ENCODE measurements around the gene ATIC.

ATIC gene

DNA sequence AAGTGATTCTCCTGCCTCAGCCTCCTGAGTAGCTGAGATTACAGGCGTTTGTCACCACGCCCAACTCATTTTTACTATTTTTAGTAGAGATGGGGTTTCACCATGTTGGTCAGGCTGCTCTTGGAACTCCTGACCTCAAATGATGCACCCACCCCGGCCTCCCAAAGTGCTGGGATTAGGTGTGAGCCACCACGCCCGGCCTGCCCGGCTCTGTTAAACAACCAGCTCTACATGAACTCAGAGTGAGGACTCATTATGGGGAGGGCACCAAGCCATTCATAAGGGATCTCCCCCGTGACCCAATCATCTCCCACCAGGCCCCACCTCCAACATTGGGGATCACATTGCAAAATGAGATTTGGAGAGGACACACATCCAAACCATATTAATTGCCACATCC lies 8.8 kb downstream of the ATIC start:
- DNase-seq (ENCODE audit: low read depth, low spot score), result no peak
- TF ChIP-seq FOXP2 (optimal IDR thresholded peaks at IDR 0.05; ENCODE audit: control extremely low read depth, extremely low read length, insufficient read depth) (no peak), EZH2 (IDR thresholded peaks at IDR 0.05) (no peak), POLR2AphosphoS5 (IDR thresholded peaks at IDR 0.05; ENCODE audit: borderline replicate concordance, low read depth, low read length) (no peak)
- H3K9me3 ChIP-seq (ENCODE audit: low read depth, low read length), result 0 out of 2 replicates have a peak, but pooled peaks cover 2% of the 10 kb centered on the region
- H3K36me3 ChIP-seq (ENCODE audit: insufficient read depth, low read length), result peaks cover 94% of the 10 kb centered on the region
- no peak overlapping the region for H3K4me3 ChIP-seq
- H3K27ac ChIP-seq, result no peak overlapping the region
- no peak overlapping the region for H3K9ac ChIP-seq (ENCODE audit: insufficient read length)

DNA sequence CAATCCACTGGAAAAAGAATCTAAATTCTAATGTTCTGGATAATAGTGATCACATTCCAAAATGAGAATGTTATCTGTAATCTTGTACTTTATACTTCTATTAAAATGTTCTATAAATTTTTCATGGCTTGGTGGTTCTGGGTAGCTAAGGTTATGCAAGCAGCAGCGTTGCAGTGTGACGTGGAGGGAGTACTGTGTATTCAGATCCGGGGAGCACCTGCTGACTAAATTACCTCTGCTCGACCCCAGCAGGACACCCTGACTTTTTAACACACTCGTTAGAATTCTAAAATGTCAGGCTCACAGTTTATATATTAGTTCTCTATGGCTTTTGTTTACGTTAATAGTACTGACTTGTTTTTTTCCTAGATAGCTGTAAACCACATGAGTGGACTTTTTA lies 13.0 kb downstream of the ATIC start:
- no peak for DNase-seq (ENCODE audit: low read depth, low spot score)
- no peak overlapping the region for H3K27ac ChIP-seq
- TF ChIP-seq POLR2AphosphoS5 (IDR thresholded peaks at IDR 0.05; ENCODE audit: borderline replicate concordance, low read depth, low read length), result no peak
- H3K36me3 ChIP-seq (ENCODE audit: insufficient read depth, low read length), result peaks cover 91% of the 10 kb centered on the region
- no peak overlapping the region for H3K4me3 ChIP-seq
- H3K9me3 ChIP-seq (ENCODE audit: low read depth, low read length), result no peaks in the 10 kb centered on the region
- no peak overlapping the region for H3K9ac ChIP-seq (ENCODE audit: insufficient read length)

- no peak overlapping the region for H3K4me3 ChIP-seq
- DNase-seq (ENCODE audit: low read depth, low spot score), result no peak
- no peak overlapping the region for H3K27ac ChIP-seq
- no peak for TF ChIP-seq POLR2AphosphoS5 (IDR thresholded peaks at IDR 0.05; ENCODE audit: borderline replicate concordance, low read depth, low read length)
- no peak for TF ChIP-seq FOXP2 (optimal IDR thresholded peaks at IDR 0.05; ENCODE audit: control extremely low read depth, extremely low read length, insufficient read depth)
- TF ChIP-seq EZH2 (IDR thresholded peaks at IDR 0.05), result no peak
- H3K9me3 ChIP-seq (ENCODE audit: low read depth, low read length), result no peaks in the 10 kb centered on the region
- peaks cover 88% of the 10 kb centered on the region for H3K36me3 ChIP-seq (ENCODE audit: insufficient read depth, low read length)
- no peak overlapping the region for H3K9ac ChIP-seq (ENCODE audit: insufficient read length)
Measured at GRCh38 chr2:215328066-215328465, 16.2 kb downstream of the ATIC start.

GRCh38 chr2:215332872-215333595 lies 21.2 kb downstream of the ATIC start:
- Histone ChIP-seq H3K27ac (no peak overlapping the region), H3K9ac (ENCODE audit: insufficient read length) (no peak overlapping the region), H3K9me3 (ENCODE audit: low read depth, low read length) (no peaks in the 10 kb centered on the region), H3K36me3 (ENCODE audit: insufficient read depth, low read length) (peaks cover 87% of the 10 kb centered on the region), H3K4me3 (no peak overlapping the region)
- no peak for DNase-seq (ENCODE audit: low read depth, low spot score)
- TF ChIP-seq EZH2 (IDR thresholded peaks at IDR 0.05) (no peak), FOXP2 (optimal IDR thresholded peaks at IDR 0.05; ENCODE audit: control extremely low read depth, extremely low read length, insufficient read depth) (no peak), POLR2AphosphoS5 (IDR thresholded peaks at IDR 0.05; ENCODE audit: borderline replicate concordance, low read depth, low read length) (no peak)

DNA sequence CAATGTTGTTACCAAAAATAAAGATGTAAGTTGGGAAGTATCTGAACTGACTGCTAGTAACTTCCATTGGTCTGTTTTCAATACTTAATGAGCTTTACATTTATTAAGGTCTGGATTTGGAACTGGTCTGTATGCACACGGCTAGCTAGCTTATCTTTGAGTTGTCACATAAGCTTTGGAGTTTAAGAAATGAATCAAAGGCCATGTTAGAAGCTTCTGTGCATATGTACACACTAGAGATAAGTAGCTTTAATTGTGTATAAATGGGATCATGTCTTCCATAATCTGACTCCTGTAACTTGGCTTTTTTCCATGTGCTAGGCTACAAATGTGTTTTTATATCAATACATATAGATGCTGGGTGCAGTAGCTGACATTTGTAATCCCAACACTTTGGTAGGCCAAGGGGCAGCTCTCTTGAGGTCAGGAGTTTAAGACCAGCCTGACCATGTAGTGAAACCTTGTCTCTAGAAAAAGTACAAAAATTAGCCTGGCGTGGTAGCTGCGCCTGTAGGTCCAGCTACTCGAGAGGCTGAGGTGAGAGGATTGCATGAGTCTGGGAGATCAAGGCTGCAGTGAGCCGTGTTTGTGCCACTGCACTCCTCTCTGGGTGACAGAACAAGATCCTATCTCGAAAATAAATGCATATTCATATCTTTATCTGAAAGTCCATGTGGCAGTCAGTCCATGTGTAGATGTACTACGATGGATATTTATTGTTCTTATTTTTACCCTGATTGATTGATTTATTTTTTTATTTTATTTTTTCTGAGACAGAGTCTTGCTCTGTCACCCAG lies 27.2 kb downstream of the ATIC start:
- H3K4me3 ChIP-seq, result no peak overlapping the region
- no peak overlapping the region for H3K9ac ChIP-seq (ENCODE audit: insufficient read length)
- no peaks in the 10 kb centered on the region for H3K9me3 ChIP-seq (ENCODE audit: low read depth, low read length)
- peaks cover 94% of the 10 kb centered on the region for H3K36me3 ChIP-seq (ENCODE audit: insufficient read depth, low read length)
- TF ChIP-seq EZH2 (IDR thresholded peaks at IDR 0.05) (no peak), POLR2AphosphoS5 (IDR thresholded peaks at IDR 0.05; ENCODE audit: borderline replicate concordance, low read depth, low read length) (no peak), FOXP2 (optimal IDR thresholded peaks at IDR 0.05; ENCODE audit: control extremely low read depth, extremely low read length, insufficient read depth) (no peak)
- no peak overlapping the region for H3K27ac ChIP-seq
- no peak for DNase-seq (ENCODE audit: low read depth, low spot score)

DNA sequence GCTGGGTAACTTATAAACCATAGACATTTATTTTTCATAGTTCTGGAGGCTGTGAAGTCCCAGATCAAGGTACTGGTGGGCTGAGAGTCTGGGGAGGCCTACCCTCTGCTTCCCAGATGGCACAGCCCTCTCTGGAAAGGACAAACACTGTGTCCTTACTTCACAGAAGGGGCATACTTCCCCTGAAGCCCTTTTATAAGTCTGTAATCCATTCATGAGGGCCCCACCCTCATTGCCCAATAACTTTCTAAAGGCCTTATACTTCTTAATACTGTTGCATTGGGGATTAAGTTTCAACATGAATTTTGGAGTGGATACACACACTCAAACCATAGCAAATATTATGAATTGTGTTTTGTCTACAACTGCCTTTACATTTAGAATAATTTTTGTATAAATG lies 36.0 kb downstream of the ATIC start:
- Histone ChIP-seq H3K27ac (no peak overlapping the region), H3K9me3 (ENCODE audit: low read depth, low read length) (no peaks in the 10 kb centered on the region), H3K9ac (ENCODE audit: insufficient read length) (no peak overlapping the region), H3K36me3 (ENCODE audit: insufficient read depth, low read length) (peaks cover 87% of the 10 kb centered on the region), H3K4me3 (no peak overlapping the region)
- DNase-seq (ENCODE audit: low read depth, low spot score), result no peak
- TF ChIP-seq POLR2AphosphoS5 (IDR thresholded peaks at IDR 0.05; ENCODE audit: borderline replicate concordance, low read depth, low read length) (no peak), EZH2 (IDR thresholded peaks at IDR 0.05) (no peak), FOXP2 (optimal IDR thresholded peaks at IDR 0.05; ENCODE audit: control extremely low read depth, extremely low read length, insufficient read depth) (no peak)

GRCh38 chr2:215352602-215353001 lies 40.7 kb downstream of the ATIC start:
- Histone ChIP-seq H3K4me3 (no peak overlapping the region), H3K27ac (no peak overlapping the region), H3K36me3 (ENCODE audit: insufficient read depth, low read length) (peaks cover 41% of the 10 kb centered on the region), H3K9ac (ENCODE audit: insufficient read length) (no peak overlapping the region), H3K9me3 (ENCODE audit: low read depth, low read length) (no peaks in the 10 kb centered on the region)
- TF ChIP-seq EZH2 (IDR thresholded peaks at IDR 0.05), result no peak
- TF ChIP-seq POLR2AphosphoS5 (IDR thresholded peaks at IDR 0.05; ENCODE audit: borderline replicate concordance, low read depth, low read length), result no peak
- TF ChIP-seq FOXP2 (optimal IDR thresholded peaks at IDR 0.05; ENCODE audit: control extremely low read depth, extremely low read length, insufficient read depth), result no peak
- DNase-seq (ENCODE audit: low read depth, low spot score), result no peak

DNA sequence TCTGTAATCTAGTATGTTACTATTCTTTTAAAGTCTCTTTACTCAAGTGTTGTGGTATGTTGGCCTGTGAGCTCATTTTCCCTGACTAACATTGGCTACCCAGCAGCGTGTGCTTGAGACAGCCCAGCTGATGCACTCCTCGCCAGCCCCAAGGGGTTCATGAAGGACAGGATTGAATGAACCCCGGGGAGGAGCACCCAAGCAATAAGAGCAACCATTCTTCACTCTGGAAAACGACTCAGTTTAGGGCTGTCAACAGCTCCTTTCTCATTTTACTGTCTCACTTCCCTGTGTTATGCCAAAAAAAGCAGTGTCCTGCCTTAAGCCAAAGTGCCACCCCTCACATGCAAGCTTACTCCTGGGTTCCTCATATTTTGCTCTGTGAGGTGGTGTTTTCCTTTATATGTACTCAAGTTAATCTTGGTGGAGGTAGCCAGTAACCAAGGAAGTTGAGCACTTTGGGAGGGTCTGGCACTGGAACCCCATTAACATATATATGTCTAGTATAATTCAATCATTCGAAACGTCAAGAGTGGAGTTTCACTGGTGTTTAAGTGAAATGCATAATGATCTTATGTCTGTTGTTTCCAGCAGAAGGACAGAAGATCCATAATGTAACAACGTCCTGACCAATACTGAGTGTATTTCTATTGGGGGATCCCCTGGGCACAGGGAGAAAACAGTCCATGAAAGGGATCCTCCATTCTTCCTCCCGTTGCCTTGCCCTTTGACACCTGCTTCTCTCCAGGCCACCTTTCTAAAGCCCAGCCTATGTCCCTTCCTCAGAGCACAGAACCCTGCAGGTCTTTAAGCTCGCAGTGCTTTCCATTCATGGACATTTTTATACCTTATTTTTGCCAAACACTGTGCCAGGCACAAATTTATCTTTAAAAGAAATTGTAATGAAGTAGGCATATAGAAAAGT lies 43.2 kb downstream of the ATIC start:
- Histone ChIP-seq H3K36me3 (ENCODE audit: insufficient read depth, low read length) (peaks cover 26% of the 10 kb centered on the region), H3K4me3 (no peak overlapping the region), H3K9me3 (ENCODE audit: low read depth, low read length) (no peaks in the 10 kb centered on the region), H3K9ac (ENCODE audit: insufficient read length) (no peak overlapping the region), H3K27ac (no peak overlapping the region)
- no peak for TF ChIP-seq FOXP2 (optimal IDR thresholded peaks at IDR 0.05; ENCODE audit: control extremely low read depth, extremely low read length, insufficient read depth)
- TF ChIP-seq POLR2AphosphoS5 (IDR thresholded peaks at IDR 0.05; ENCODE audit: borderline replicate concordance, low read depth, low read length), result no peak
- TF ChIP-seq EZH2 (IDR thresholded peaks at IDR 0.05), result no peak
- no peak for DNase-seq (ENCODE audit: low read depth, low spot score)
